ENCODE measurements around the gene SLC24A1. TPM values are rescaled to one million over a fixed set of nuclear protein-coding genes. Genes with fewer than 3 reads are reported as not detected.

The SLC24A1 gene
- total and polyA plus RNA-seq, 2 of the 13 experiments (the other 11 are each of a cell fraction or from before 2014, with no cell fraction given), result 5.9 to 8.3 TPM

DNA sequence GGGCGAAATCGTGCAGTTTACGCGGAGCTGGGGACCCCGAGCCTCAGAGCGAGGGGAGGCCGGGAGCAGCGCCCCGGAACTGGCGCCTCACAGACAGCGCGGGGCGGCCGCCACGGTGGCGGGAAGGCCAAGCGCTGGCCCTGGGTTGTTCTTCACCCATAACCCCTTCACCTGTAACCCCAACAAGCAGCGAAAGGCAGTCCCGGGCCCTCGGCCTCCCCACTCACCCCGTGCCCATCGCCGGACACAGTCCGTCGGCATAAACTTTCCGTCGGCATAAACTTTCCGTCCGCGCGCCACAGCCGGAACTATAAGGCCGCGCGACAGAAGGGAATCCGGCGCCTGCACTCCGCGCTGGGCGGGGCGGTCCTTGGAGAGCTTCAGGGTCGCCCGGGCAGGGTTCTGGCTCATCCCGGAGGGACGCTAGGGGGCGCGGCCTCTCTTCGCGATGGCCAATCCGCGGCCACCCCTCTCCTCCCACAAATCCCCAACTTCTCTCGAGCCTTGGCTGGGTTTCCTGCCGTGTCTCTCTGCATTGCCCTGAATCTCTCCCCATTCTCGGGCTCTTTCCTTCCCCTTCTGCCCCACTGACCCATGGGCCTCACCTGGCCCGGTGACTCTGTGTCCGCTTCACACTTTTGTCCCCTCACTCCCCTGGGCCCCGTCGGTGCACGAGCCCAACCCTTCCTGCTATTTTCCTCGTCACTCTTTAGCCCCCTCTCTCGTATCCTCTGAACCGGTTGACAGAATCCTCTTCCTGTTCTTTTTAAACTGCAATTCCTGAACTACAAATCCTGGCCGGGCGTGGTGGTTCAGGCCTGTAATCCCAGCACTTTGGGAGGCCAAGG lies 10.6 kb upstream of the SLC24A1 start, which contains the start of gene INTS14 (continued):
- TF ChIP-seq, protein P1, sequence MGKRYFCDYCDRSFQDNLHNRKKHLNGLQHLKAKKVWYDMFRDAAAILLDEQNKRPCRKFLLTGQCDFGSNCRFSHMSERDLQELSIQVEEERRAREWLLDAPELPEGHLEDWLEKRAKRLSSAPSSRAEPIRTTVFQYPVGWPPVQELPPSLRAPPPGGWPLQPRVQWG (CRISPR knock-in tag; IDR thresholded peaks at IDR 0.05; ENCODE audit: borderline replicate concordance, low read depth), result no peak
- TF ChIP-seq, protein P2, sequence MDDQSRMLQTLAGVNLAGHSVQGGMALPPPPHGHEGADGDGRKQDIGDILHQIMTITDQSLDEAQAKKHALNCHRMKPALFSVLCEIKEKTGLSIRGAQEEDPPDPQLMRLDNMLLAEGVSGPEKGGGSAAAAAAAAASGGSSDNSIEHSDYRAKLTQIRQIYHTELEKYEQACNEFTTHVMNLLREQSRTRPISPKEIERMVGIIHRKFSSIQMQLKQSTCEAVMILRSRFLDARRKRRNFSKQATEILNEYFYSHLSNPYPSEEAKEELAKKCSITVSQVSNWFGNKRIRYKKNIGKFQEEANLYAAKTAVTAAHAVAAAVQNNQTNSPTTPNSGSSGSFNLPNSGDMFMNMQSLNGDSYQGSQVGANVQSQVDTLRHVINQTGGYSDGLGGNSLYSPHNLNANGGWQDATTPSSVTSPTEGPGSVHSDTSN (CRISPR knock-in tag; IDR thresholded peaks at IDR 0.05; ENCODE audit: borderline replicate concordance), result no peak
- TF ChIP-seq GABPB1 (CRISPR knock-in tag; IDR thresholded peaks at IDR 0.05) (peak; percentile 99), GABPA (IDR thresholded peaks at IDR 0.05; ENCODE audit: low read depth, low read length) (peak; percentile 85), GABPA (CRISPR knock-in tag; IDR thresholded peaks at IDR 0.05; ENCODE audit: low read depth) (peak; percentile 96), NR1H2 (CRISPR knock-in tag; IDR thresholded peaks at IDR 0.05; ENCODE audit: borderline replicate concordance, low read depth) (no peak), THYN1 (CRISPR knock-in tag; IDR thresholded peaks at IDR 0.05; ENCODE audit: borderline replicate concordance, low read depth) (no peak), ZNF788 (CRISPR knock-in tag; IDR thresholded peaks at IDR 0.05; ENCODE audit: borderline replicate concordance) (peak; percentile 99), ESRRA (CRISPR knock-in tag; IDR thresholded peaks at IDR 0.05; ENCODE audit: low read depth) (peak; percentile 76), ZNF282 (IDR thresholded peaks at IDR 0.05; ENCODE audit: partially characterized antibody) (no peak), MAFF (IDR thresholded peaks at IDR 0.05; ENCODE audit: low read depth, low read length) (no peak; the same call in 1 of the 2 replicates), MAFG (CRISPR knock-in tag; IDR thresholded peaks at IDR 0.05) (no peak), RXRB (CRISPR knock-in tag; IDR thresholded peaks at IDR 0.05; ENCODE audit: borderline replicate concordance) (peak; percentile 85), ZNF713 (CRISPR knock-in tag; IDR thresholded peaks at IDR 0.05) (no peak; the same call in 1 of the 2 replicates), NR3C1 (CRISPR knock-in tag; IDR thresholded peaks at IDR 0.05) (no peak), KLF15 (CRISPR knock-in tag; IDR thresholded peaks at IDR 0.05; ENCODE audit: borderline replicate concordance) (no peak), TEAD3 (CRISPR knock-in tag; optimal IDR thresholded peaks at IDR 0.05; ENCODE audit: borderline replicate concordance) (peak; percentile 83), FOSL2 (CRISPR knock-in tag; IDR thresholded peaks at IDR 0.05) (peak; percentile 69)
- TF ChIP-seq, protein P3, sequence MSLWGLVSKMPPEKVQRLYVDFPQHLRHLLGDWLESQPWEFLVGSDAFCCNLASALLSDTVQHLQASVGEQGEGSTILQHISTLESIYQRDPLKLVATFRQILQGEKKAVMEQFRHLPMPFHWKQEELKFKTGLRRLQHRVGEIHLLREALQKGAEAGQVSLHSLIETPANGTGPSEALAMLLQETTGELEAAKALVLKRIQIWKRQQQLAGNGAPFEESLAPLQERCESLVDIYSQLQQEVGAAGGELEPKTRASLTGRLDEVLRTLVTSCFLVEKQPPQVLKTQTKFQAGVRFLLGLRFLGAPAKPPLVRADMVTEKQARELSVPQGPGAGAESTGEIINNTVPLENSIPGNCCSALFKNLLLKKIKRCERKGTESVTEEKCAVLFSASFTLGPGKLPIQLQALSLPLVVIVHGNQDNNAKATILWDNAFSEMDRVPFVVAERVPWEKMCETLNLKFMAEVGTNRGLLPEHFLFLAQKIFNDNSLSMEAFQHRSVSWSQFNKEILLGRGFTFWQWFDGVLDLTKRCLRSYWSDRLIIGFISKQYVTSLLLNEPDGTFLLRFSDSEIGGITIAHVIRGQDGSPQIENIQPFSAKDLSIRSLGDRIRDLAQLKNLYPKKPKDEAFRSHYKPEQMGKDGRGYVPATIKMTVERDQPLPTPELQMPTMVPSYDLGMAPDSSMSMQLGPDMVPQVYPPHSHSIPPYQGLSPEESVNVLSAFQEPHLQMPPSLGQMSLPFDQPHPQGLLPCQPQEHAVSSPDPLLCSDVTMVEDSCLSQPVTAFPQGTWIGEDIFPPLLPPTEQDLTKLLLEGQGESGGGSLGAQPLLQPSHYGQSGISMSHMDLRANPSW (CRISPR knock-in tag; IDR thresholded peaks at IDR 0.05; ENCODE audit: borderline replicate concordance), result peak; percentile 52; the same call in 1 of the 2 replicates
- TF ChIP-seq, protein P4, sequence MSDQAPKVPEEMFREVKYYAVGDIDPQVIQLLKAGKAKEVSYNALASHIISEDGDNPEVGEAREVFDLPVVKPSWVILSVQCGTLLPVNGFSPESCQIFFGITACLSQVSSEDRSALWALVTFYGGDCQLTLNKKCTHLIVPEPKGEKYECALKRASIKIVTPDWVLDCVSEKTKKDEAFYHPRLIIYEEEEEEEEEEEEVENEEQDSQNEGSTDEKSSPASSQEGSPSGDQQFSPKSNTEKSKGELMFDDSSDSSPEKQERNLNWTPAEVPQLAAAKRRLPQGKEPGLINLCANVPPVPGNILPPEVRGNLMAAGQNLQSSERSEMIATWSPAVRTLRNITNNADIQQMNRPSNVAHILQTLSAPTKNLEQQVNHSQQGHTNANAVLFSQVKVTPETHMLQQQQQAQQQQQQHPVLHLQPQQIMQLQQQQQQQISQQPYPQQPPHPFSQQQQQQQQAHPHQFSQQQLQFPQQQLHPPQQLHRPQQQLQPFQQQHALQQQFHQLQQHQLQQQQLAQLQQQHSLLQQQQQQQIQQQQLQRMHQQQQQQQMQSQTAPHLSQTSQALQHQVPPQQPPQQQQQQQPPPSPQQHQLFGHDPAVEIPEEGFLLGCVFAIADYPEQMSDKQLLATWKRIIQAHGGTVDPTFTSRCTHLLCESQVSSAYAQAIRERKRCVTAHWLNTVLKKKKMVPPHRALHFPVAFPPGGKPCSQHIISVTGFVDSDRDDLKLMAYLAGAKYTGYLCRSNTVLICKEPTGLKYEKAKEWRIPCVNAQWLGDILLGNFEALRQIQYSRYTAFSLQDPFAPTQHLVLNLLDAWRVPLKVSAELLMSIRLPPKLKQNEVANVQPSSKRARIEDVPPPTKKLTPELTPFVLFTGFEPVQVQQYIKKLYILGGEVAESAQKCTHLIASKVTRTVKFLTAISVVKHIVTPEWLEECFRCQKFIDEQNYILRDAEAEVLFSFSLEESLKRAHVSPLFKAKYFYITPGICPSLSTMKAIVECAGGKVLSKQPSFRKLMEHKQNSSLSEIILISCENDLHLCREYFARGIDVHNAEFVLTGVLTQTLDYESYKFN (CRISPR knock-in tag; conservative IDR thresholded peaks at IDR 0.05), result peak; percentile 69
